Hematopoietic multipotent progenitor cell treated with erythropoietin and hydrocortisone succinate and interleukin-3 and kit ligand, for 8 days (in vitro differentiated cells): Measurements from ENCODE around the gene TMEM80.
"Not testable (repeated sequence)": the region's sequence is repeated elsewhere in the genome, so short reads cannot be mapped to it uniquely, and the experiment has no call there.

ENCODE experiments used
- DNase-seq: peaks from one replicate; pipeline ENCODE4 v3.0.0-alpha.2; 2015

Gene TMEM80

GRCh38 chr11:695538-696248, at the start of gene TMEM80:
Gene TMEM80 (plus strand): TSS chr11:695816. CDS start chr11:695828, 12 bp downstream.
- peak; percentile 97 for DNase-seq

- DNase-seq = no peak
Observed at GRCh38 chr11:646214-646613, 49.4 kb upstream of the TMEM80 start.

DNA sequence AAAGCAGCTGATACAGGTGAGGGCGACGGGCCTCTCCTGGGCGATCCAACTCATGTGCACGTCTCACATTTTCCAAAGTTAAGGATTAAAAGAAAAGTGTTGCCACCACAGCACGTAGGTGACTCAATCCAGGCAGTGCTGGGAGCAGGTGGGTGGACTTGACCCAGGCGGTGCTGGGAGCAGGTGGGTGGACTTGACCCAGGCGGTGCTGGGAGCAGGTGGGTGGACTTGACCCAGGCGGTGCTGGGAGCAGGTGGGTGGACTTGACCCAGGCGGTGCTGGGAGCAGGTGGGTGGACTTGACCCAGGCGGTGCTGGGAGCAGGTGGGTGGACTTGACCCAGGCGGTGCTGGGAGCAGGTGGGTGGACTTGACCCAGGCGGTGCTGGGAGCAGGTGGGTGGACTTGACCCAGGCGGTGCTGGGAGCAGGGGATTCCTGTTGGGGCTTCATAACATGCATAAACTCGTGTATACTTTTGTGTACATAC, 47.9 kb upstream of the TMEM80 start:
- DNase-seq = not testable (repeated sequence)

- DNase-seq = no peak
Observed at GRCh38 chr11:650482-650881, 45.1 kb upstream of the TMEM80 start.

DNA sequence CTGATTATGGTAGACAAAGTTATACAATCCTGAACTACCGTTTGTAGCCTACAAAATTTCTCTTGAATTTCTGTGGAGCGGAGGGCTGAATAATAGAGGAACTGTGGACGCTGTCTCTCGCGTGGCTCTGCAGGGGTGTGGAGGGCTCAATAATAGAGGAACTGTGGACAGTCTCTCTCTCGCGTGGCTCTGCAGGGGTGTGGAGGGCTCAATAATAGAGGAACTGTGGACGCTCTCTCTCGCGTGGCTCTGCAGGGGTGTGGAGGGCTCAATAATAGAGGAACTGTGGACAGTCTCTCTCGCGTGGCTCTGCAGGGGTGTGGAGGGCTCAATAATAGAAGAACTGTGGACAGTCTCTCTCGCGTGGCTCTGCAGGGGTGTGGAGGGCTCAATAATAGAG, 42.5 kb upstream of the TMEM80 start:
- DNase-seq = not testable (repeated sequence)

- no peak for DNase-seq
Observed at GRCh38 chr11:653837-654236, 41.8 kb upstream of the TMEM80 start.

- DNase-seq = not testable (repeated sequence)
Observed at GRCh38 chr11:654444-654843, 41.2 kb upstream of the TMEM80 start.

GRCh38 chr11:655036-655726, 40.4 kb upstream of the TMEM80 start:
- no peak for DNase-seq

- no peak for DNase-seq
Observed at GRCh38 chr11:656426-656825, 39.2 kb upstream of the TMEM80 start.

- DNase-seq = no peak
Observed at GRCh38 chr11:656866-657265, 38.8 kb upstream of the TMEM80 start.

GRCh38 chr11:657691-658126, 37.9 kb upstream of the TMEM80 start:
- no peak for DNase-seq

DNA sequence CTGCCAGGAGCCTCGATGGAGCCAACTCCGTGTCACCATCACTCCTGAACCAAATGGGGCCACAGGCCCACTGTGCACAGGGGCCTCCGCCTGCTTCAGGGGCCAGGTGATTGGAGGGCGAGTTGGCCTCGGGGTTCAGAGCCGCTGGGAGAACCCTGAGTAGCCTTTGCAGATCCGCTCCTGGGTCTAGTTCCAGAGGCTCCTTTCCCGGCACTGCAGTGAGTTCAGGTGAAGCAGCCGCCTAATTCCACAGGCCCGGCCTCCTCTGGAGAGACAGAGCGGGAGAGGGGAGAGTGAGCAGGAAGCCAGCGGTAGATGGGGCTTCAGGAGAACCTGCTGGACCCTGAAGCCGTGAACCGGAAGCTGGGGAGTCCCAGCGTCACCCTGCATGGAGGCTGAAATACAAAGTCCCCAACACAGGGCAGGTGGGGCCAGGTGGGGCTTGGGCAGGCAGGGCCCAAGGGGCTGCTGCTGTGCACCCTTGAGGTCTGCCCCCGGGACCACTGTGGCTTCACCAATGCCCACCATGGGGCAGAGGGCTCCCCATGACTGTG, 36.0 kb upstream of the TMEM80 start:
- no peak for DNase-seq

DNA sequence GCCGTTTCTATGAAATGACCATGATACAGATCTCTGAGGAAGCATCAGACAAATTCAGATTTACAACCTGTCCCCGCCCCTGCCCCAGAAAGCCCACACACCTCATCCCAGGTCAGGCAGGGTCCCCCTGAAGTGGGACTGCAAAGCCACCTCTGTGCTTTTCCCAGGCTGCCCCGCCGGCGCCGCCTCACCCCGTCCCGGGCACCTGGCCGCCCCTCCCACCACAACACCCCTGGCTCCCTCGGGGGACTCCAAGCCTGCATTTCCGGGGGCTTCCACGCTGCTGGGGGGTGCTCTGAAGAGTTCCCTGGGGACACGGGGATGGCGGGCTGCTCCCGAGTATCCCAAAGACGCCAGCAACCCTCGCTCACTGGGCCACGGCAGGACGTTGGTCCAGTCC, 35.3 kb upstream of the TMEM80 start:
- DNase-seq = no peak

DNA sequence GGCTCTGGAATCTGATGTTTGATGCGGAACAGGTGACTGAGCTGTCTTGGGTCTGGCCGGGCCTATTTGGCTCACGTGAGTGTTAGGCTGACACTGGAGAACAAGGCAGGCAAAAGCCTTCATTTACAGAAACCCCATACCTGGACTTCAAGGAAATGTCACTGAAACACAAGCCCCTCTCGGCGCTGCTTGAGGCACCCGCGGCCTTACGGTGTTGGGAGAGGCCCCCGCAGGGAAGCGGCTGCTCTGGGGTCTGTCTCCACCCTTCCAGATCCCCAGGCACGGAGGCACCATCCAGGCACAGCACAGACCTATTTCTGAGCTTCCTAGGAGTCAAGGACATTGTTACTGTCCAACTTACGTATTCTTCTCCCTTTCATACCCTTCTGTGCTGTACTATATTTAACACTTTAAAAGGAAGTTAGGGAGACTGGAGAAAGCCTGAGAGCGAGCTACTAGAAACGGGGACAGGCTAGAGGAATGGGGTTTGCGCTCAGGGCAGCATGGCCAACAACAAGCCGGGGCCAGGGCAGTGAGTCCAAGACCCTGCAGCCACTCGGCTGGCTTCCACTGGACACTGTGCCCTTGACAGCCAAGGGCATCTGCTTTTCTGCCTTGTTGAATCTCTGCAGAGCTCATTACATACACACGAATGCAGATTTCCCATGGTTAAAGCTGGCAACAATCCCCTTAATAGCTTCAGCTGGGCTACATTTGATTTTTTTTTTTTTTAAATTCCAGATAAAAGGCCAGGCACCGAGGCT, 34.8 kb upstream of the TMEM80 start:
- no peak for DNase-seq

GRCh38 chr11:662689-663274, 32.8 kb upstream of the TMEM80 start:
- DNase-seq = peak; percentile 61

DNA sequence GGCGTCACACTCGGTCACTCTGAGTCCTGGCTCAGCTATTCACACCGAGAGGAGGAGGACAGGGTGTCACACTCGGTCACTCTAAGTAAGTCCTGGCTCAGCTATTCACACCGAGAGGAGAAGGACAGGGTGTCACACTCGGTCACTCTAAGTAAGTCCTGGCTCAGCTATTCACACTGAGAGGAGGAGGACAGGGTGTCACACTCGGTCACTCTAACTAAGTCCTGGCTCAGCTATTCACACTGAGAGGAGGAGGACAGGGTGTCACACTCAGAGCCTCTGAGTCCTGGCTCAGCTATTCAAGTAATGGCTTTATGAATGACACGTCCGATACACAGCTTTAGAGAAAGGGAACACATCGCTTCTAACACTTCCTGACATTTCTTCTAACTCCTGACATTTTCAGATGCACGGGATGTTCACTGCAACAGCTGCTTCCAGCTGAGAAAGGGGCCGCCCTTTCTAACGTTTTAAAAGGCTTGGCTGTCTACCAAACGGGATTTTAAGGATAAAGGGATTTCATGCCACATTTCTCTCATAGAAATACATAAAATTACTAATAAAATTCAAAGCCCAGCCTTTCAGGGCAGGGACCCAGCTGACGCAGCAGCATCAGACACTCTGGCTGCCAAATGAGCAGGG, 30.4 kb upstream of the TMEM80 start:
- no peak for DNase-seq

- peak; percentile 83 for DNase-seq
Observed at GRCh38 chr11:665704-666281, 29.8 kb upstream of the TMEM80 start.

GRCh38 chr11:673866-674265, 21.8 kb upstream of the TMEM80 start:
- no peak for DNase-seq

DNA sequence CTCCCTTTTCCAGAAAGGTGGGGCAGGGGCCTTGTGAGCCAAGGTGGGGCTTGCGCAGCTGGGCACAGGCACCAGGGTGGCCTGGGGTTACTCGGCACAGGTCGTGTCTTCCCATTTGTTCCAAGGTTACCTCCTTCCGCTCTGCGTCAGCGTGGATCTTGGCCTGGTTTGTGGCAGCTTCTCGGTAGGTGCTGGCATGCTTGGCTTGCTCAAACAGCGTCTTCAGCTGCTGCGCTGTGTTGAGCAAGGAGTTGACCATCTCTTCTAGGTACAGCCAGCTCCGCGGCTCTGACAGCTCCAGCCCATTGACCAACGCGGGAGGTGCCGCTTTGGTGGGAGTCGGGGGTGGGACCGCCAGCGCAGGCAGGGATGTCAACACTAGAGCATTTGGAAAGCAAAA, 21.2 kb upstream of the TMEM80 start:
- DNase-seq = no peak

- no peak for DNase-seq
Observed at GRCh38 chr11:678297-678696, 17.3 kb upstream of the TMEM80 start.

DNA sequence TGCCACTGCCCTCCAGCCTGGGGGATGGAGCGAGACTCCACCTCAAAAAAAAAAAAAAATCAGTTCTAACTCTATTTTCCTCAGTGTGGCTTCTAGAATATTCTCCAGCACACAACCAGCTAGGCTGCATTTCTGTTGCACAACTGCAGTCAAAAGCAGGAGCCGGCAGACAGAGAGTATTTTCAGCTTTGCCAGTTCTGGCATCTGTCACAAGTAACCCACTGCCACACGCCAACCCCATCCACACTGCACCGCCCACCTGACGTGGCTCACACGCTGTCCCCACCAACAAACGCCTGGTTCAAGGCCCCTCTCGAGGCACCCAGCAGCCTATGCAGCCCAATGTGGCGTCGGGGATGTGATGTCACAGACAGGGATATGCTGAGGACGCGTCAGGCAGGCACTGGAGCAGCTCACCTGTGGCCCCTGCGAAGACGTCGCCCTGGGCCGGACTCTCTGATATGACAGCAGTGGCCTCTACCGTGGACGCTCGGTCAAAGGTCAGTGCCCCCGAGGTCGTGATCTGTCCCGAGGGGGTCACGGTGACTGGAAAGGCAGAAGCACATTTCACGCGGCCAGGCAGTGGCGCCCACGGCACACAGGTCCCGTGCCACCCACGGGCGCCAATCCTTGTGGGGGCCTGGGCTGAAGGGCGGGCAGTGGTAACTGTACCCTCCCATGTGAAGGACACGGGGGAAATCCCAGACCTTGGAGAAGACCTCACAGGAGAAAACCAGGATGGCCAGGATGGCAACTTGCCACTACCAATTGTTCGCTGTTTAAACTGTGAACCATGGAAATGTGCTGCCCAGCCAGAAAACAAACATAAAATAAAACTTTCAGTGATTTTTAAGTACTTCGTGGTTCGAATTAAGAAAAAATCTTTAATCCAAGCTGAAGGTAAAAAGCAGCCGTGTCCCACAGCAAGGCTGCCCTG, 16.1 kb upstream of the TMEM80 start:
- DNase-seq = no peak
